K562 (cell line): ENCODE results near the gene BTBD17. TPM values are rescaled to one million over a fixed set of nuclear protein-coding genes. Genes with fewer than 3 reads are reported as not detected.

Experiments
- ATAC-seq: fragments of 200-7000 bp; cut with Tn5 transposase; 3 replicates; pipeline ENCODE4 v1.9.1; 2020; ENCODE audit warnings: moderate library complexity
- BruUV-seq: library from RNA; stranded (reverse); fragments of 400-500 nt; replicated peaks from 2 replicates; lab custom pipeline; 2021; lab: Mats Ljungman, UMichigan
- CTCF ChIA-PET: fragments of 300-600 bp; formaldehyde crosslinking; extraction: SDS; loops from one replicate; lab custom pipeline; 2021; ENCODE audit warnings: low intra/inter-chr PET ratio; lab: Yijun Ruan, JAX
- POLR2A ChIA-PET: fragments of 300-600, 350-650 bp; sonication (Branson Sonifier 250); formaldehyde crosslinking; extraction: SDS; loops from one replicate; lab custom pipeline; 2021; ENCODE audit warnings: antibody characterized with exemption, inconsistent platforms; lab: Yijun Ruan, JAX
- DNase-seq, 4 experiments: peaks; one replicate each; pipeline versions ENCODE4 v3.0.0 to v3.0.0-alpha.2; 2011 to 2018; ENCODE audit warnings: low spot score in 3 of 4, mixed read lengths in 3 of 4; ENCODE audit errors: extremely low read depth in 1 of 4
- FAIRE-seq: peaks from 2 replicates; lab custom pipeline; 2011; peaks lifted over from hg19 to GRCh38; lab: Jason Lieb, UNC
- H2AFZ ChIP-seq: 2 replicates; pipeline ENCODE4 v1.6.0; 2011; ENCODE audit warnings: low read depth, low read length, control low read depth, inconsistent platforms
- H3K27ac ChIP-seq: fragments of 200-600 bp; 3 replicates; pipeline ENCODE4 v1.8.0; 2011; ENCODE audit warnings: low read depth, mild to moderate bottlenecking, control low read depth, inconsistent platforms, low read length, moderate library complexity, mixed read lengths; ENCODE audit errors: extremely low read depth
- H3K27me3 ChIP-seq, 2 experiments: fragments of 300-600 bp in 1 of 2; 2 replicates in 1 of 2; 3 replicates in 1 of 2; pipeline versions ENCODE4 v1.6.0 to v1.8.0; 2011; ENCODE audit warnings: inconsistent platforms in 2 of 2, low read length in 2 of 2, mild to moderate bottlenecking in 1 of 2, mixed read lengths in 1 of 2, moderate library complexity in 1 of 2; ENCODE audit not compliant: control insufficient read depth in 2 of 2, insufficient read depth in 2 of 2
- H3K36me3 ChIP-seq: fragments of 300-600 bp; 3 replicates; pipeline ENCODE4 v1.8.0; 2011; ENCODE audit warnings: mild to moderate bottlenecking, low read length, inconsistent platforms; ENCODE audit not compliant: control insufficient read depth, insufficient read depth
- H3K4me1 ChIP-seq, 2 experiments: fragments of 200-600 bp in 1 of 2; replicated peaks in 1 of 2; 2 replicates in 1 of 2; 3 replicates in 1 of 2; pipeline versions ENCODE4 v1.5.1 to v1.8.0; 2011; ENCODE audit warnings: inconsistent platforms in 2 of 2, low read length in 2 of 2, mild to moderate bottlenecking in 1 of 2, mixed read lengths in 1 of 2, moderate library complexity in 1 of 2; ENCODE audit not compliant: control insufficient read depth in 2 of 2, insufficient read depth in 2 of 2
- H3K4me2 ChIP-seq: 2 replicates; pipeline ENCODE4 v1.6.1; 2011; ENCODE audit warnings: low read length, control low read depth, inconsistent platforms, mixed read lengths; ENCODE audit not compliant: insufficient read depth
- H3K4me3 ChIP-seq: fragments of 200-600 bp; sonication (generic), shearing (Covaris generic); 2 replicates; pipeline ENCODE4 v1.5.1; 2016; ENCODE audit warnings: control low read depth, inconsistent platforms
- H3K79me2 ChIP-seq: fragments of 200-600 bp; 3 replicates; pipeline ENCODE4 v1.8.0; 2011; ENCODE audit warnings: low read length, inconsistent platforms; ENCODE audit not compliant: control insufficient read depth, insufficient read depth
- H3K9ac ChIP-seq, 2 experiments: 2 replicates each; pipeline versions ENCODE4 v1.6.0 to v1.6.1; 2011; ENCODE audit warnings: low read depth in 2 of 2, low read length in 2 of 2, control low read depth in 1 of 2, inconsistent platforms in 1 of 2, mild to moderate bottlenecking in 1 of 2, mixed read lengths in 1 of 2; ENCODE audit not compliant: insufficient read depth in 1 of 2
- H3K9me1 ChIP-seq: one replicate; pipeline ENCODE4 v1.6.0; 2011; ENCODE audit warnings: inconsistent platforms, mild to moderate bottlenecking, low read length, moderate library complexity; ENCODE audit not compliant: control insufficient read depth, insufficient read depth
- H3K9me3 ChIP-seq: replicated peaks from 2 replicates; pipeline ENCODE4 v1.5.1; 2011; ENCODE audit warnings: low read depth, low read length, inconsistent platforms; ENCODE audit not compliant: control insufficient read depth, insufficient read depth
- H4K20me1 ChIP-seq: replicated peaks from 2 replicates; pipeline ENCODE4 v1.6.1; 2011; ENCODE audit warnings: low read length, inconsistent platforms, mixed read lengths; ENCODE audit not compliant: control insufficient read depth, insufficient read depth
- CBX1 ChIP-seq: sonication (generic); IDR thresholded peaks from 2 replicates; pipeline ENCODE4 v1.6.1; 2016; ENCODE audit warnings: antibody characterized with exemption, low read depth, mild to moderate bottlenecking
- KHSRP ChIP-seq: fragments of 450-650 bp; IDR thresholded peaks from 2 replicates; pipeline ENCODE4 v1.6.1; 2017
- LCOR ChIP-seq: sonication (generic); formaldehyde crosslinking; IDR thresholded peaks from 2 replicates; pipeline ENCODE4 v1.8.0; 2022; ENCODE audit warnings: mild to moderate bottlenecking, missing genetic modification reagents
- RAD21 ChIP-seq, 2 experiments: fragments of 250-450 bp in 1 of 2; fragments of 450-650 bp in 1 of 2; sonication (Bioruptor Pico) in 1 of 2; formaldehyde crosslinking in 1 of 2; IDR thresholded peaks in 1 of 2; conservative IDR thresholded peaks in 1 of 2; 2 replicates each; pipeline versions ENCODE4 v1.4.0 to v1.8.0; 2020 to 2022; ENCODE audit warnings: mild to moderate bottlenecking in 2 of 2, moderate library complexity in 1 of 2
- RFX1 ChIP-seq: fragments of 450-650 bp; IDR thresholded peaks from 2 replicates; pipeline ENCODE4 v1.6.1; 2016; ENCODE audit warnings: mild to moderate bottlenecking, moderate library complexity
- RNF2 ChIP-seq: sonication (generic); IDR thresholded peaks from 2 replicates; pipeline ENCODE4 v1.6.1; 2016
- ZNF239 ChIP-seq: fragments of 250-450 bp; sonication (Bioruptor Pico); IDR thresholded peaks from 2 replicates; pipeline ENCODE4 v1.4.0; 2020; ENCODE audit warnings: mild to moderate bottlenecking
- ZNF780A ChIP-seq: fragments of 250-450 bp; sonication (Bioruptor Pico); IDR thresholded peaks from 2 replicates; pipeline ENCODE4 v1.5.0; 2021; ENCODE audit warnings: mild to moderate bottlenecking
- WGBS: fragments of 100-300 bp; shearing (Covaris generic); methylation state at CpG from one replicate; pipeline ENCODE4 v1.1.6; 2016; ENCODE audit warnings: low coverage, mixed read lengths; ENCODE audit not compliant: insufficient coverage; ENCODE audit errors: missing lambda C conversion rate; 5-methylcytosine and 5-hydroxymethylcytosine counted together
- in situ Hi-C: fragments of 300-500 bp; cut with MboI; formaldehyde crosslinking; loops from 4 replicates; pipeline ENCODE4 v1.15.0; 2018; ENCODE audit warnings: inconsistent platforms, mixed read lengths
- intact Hi-C: fragments of 100-400 bp; cut with micrococcal nuclease; formaldehyde crosslinking; loops from 2 replicates; pipeline ENCODE4 v1.14.2; 2022
- polyA plus RNA-seq, 8 experiments: library from polyadenylated mRNA; depleted of rRNA in 4 of 8; stranded (reverse) in 5 of 8; unstranded in 3 of 8; fragments of >200 nt; fragmentation: Nextera tagmentation in 2 of 8; fragmentation: Illumina TruSeq in 1 of 8; extraction: Ambion mirVana in 2 of 8; extraction: Trizol in 1 of 8; gene quantifications; 2 replicates each; pipeline versions ENCODE4 v1.2.1 to v1.2.3, GENCODE V29; 2011 to 2014; ENCODE audit warnings: inconsistent platforms in 1 of 8, missing spikeins in 1 of 8
- total RNA-seq, 7 experiments: library from RNA; depleted of rRNA in 6 of 7; stranded (reverse); fragments of >200 nt in 6 of 7; fragmentation: Illumina TruSeq in 2 of 7; extraction: Trizol in 2 of 7; gene quantifications; 2 replicates each; pipeline versions ENCODE4 v1.2.1 to v1.2.3, GENCODE V29; 2011 to 2021; ENCODE audit warnings: low replicate concordance in 1 of 7
- TF ChIP-seq, protein P1 (sequence below): fragments of 250-450 bp; sonication (Bioruptor Pico); IDR thresholded peaks from 2 replicates; pipeline ENCODE4 v1.4.0; 2020; ENCODE audit warnings: mild to moderate bottlenecking, moderate library complexity, borderline replicate concordance
- TF ChIP-seq, protein P2 (sequence below): fragments of 450-650 bp; formaldehyde crosslinking; conservative IDR thresholded peaks from 2 replicates; pipeline ENCODE4 v1.4.0; 2022; ENCODE audit warnings: mild to moderate bottlenecking, missing genetic modification characterization

BTBD17 gene
- total and polyA plus RNA-seq, 9 of the 15 experiments (the other 6 are each of a cell fraction or from before 2014, with no cell fraction given), result not detected

DNA sequence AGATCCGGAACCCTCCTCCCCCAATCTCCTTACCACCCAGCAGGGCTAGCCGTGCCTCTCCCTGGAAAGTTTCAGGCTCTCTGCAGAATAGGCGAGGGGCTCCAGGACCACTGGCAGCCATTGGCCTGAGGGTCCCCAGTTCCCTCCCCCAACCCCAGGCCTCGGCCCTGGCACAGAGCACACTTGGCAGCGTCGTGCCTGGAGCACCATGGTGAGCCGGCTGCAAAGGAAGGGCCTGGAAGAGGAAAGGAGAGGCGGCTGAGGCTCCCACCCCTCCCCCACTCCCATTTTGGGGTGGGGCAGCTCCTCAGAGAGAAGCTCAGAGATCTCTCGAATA is 369 bp upstream of the BTBD17 start:
- CTCF ChIA-PET, result interaction anchor here (1.0 to 1.6 kb wide), 4 partner anchors 56 to 153 kb away, joined by 4 to 12 read pairs (median 8); no protein-coding TSS in a partner anchor
- DNase-seq (no peak), ATAC-seq (no peak), FAIRE-seq (no peak)
- Histone ChIP-seq H3K4me3 (no peak overlapping the region), H2AFZ (no peak overlapping the region), H3K9me1 (no peaks in the 10 kb centered on the region), H3K79me2 (no peaks in the 10 kb centered on the region), H3K4me1 (peaks cover 0 to 25% of the 10 kb centered on the region in 2 experiments; a peak in 2 of 5 replicates), H3K9ac (no peak overlapping the region), H3K9me3 (no peaks in the 10 kb centered on the region), H4K20me1 (peaks cover 10% of the 10 kb centered on the region; the same call in 1 of the 2 replicates), H3K36me3 (no peaks in the 10 kb centered on the region), H3K27me3 (peaks cover 14 to 58% of the 10 kb centered on the region in 2 experiments; a peak in 3 of 5 replicates), H3K27ac (no peak overlapping the region), H3K4me2 (no peak overlapping the region)
- 0% methylated on average over 8 of the region's 9 CpGs for WGBS
- intact Hi-C loops, result loop anchor here (5.0 kb wide), 1 partner anchor 150 kb away; the partner anchor contains the start of gene TTYH2
- in situ Hi-C loops, result no loop called here
- no TSS peak for BruUV-seq
- TF ChIP-seq CBX1, result no peak
- no peak for TF ChIP-seq KHSRP
- TF ChIP-seq, protein P1, sequence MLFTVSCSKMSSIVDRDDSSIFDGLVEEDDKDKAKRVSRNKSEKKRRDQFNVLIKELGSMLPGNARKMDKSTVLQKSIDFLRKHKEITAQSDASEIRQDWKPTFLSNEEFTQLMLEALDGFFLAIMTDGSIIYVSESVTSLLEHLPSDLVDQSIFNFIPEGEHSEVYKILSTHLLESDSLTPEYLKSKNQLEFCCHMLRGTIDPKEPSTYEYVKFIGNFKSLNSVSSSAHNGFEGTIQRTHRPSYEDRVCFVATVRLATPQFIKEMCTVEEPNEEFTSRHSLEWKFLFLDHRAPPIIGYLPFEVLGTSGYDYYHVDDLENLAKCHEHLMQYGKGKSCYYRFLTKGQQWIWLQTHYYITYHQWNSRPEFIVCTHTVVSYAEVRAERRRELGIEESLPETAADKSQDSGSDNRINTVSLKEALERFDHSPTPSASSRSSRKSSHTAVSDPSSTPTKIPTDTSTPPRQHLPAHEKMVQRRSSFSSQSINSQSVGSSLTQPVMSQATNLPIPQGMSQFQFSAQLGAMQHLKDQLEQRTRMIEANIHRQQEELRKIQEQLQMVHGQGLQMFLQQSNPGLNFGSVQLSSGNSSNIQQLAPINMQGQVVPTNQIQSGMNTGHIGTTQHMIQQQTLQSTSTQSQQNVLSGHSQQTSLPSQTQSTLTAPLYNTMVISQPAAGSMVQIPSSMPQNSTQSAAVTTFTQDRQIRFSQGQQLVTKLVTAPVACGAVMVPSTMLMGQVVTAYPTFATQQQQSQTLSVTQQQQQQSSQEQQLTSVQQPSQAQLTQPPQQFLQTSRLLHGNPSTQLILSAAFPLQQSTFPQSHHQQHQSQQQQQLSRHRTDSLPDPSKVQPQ, result no peak
- TF ChIP-seq ZNF780A (CRISPR knock-in tag), result no peak
- TF ChIP-seq ZNF239, result no peak
- no peak for TF ChIP-seq RAD21 (CRISPR knock-in tag; conservative IDR thresholded peaks at IDR 0.05 in 1 of 2, IDR thresholded peaks at IDR 0.05 in 1 of 2)
- no peak for TF ChIP-seq RNF2
- TF ChIP-seq RFX1, result no peak
- TF ChIP-seq, protein P2, sequence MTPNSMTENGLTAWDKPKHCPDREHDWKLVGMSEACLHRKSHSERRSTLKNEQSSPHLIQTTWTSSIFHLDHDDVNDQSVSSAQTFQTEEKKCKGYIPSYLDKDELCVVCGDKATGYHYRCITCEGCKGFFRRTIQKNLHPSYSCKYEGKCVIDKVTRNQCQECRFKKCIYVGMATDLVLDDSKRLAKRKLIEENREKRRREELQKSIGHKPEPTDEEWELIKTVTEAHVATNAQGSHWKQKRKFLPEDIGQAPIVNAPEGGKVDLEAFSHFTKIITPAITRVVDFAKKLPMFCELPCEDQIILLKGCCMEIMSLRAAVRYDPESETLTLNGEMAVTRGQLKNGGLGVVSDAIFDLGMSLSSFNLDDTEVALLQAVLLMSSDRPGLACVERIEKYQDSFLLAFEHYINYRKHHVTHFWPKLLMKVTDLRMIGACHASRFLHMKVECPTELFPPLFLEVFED (CRISPR knock-in tag), result no peak
- TF ChIP-seq LCOR (CRISPR knock-in tag), result no peak
- POLR2A ChIA-PET, result interaction anchor here (0.6 to 1.5 kb wide), 5 partner anchors 12 to 340 kb away, joined by 3 read pairs; no protein-coding TSS in a partner anchor
